Stimulated activated CD8-positive, alpha-beta memory T cell treated with anti-CD3 and anti-CD28 coated beads, Interleukin-12 subunit alpha, Interleukin-12 subunit beta, amount 100 ng/mL, for 4 hours (primary cell): ENCODE measurements around the gene LIME1.
A peak's percentile ranks its signal among the peaks of the same experiment; 100 is the strongest.

Experiments
- DNase-seq: peaks from one replicate; pipeline ENCODE4 v3.0.0-alpha.2; 2020; ENCODE audit warnings: low read depth

Gene LIME1

DNA sequence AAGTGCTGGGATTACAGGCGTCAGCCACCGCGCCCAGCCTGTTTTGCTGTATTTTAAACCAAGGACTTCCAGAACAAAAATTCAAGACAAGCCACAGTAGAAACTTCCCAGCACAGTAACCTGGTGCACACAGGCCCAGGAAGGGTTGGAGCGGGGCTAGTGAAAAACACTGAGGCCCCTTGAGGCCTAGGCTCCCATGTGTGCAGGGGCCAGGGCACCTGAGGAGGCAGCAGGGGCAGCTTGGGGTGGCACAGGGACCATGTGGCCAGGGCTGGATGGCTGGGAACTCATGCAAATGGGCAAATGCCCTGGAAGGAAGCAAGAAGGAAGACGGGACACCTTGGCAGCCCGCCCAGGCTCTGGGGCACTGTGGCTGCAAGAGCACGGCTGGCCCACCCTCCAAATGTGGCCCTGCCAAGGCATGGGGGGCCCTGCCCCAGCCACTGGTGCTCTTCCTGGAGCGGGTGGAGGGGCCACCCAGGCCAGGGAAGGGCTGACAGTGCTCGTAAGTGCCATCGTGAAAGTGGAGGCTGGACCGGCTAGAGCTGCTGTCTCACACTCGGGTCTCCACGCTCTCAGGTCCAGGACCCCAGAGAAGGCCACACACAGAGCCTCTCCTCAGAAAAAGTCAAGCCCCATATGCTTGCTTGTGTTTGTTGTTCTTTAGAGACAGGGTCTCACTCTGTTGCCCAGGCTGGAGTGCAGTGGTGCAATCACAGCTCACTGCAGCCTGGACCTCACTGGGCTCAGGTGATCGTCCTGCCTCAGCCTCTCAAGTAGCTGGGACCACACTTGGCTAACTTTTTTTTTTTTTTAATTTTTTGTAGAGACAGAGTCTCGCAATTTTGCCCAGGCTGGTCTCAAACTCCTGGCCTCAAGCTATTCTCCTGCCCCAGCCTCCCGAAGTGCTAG, 13.4 kb downstream of the LIME1 start:
- no peak for DNase-seq

DNA sequence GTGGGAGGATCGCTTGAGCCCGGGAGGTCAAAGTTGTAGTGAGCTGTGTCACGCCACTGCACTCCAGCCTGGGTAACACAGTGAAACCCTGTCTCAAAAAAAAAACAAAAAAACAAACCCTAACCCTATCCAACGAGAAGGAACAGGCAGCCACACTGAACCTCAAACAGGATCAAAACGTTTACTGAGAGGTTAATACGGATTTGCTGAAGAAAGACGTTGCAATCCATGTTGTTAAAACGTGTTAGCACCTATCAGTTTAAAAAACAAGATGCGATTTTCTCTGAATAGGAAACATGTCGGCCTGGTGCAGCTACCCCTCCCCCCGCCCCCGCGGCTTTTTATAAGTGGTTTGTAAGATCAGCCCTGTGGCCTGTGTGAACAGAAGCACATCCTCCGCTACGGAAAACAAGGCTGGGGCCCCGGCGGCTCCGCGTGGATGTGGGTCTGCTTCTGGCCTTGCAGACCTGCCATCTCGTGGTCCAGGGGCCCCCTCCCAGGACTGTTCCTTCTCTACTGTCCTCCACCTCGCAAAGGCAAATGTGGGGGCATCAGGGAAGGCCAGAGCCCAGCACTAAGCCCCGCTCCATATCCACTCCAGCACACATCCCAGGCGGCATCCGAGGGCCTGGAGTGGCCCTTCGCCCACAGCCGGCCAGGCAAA, 14.5 kb downstream of the LIME1 start:
- peak; percentile 34 for DNase-seq

DNA sequence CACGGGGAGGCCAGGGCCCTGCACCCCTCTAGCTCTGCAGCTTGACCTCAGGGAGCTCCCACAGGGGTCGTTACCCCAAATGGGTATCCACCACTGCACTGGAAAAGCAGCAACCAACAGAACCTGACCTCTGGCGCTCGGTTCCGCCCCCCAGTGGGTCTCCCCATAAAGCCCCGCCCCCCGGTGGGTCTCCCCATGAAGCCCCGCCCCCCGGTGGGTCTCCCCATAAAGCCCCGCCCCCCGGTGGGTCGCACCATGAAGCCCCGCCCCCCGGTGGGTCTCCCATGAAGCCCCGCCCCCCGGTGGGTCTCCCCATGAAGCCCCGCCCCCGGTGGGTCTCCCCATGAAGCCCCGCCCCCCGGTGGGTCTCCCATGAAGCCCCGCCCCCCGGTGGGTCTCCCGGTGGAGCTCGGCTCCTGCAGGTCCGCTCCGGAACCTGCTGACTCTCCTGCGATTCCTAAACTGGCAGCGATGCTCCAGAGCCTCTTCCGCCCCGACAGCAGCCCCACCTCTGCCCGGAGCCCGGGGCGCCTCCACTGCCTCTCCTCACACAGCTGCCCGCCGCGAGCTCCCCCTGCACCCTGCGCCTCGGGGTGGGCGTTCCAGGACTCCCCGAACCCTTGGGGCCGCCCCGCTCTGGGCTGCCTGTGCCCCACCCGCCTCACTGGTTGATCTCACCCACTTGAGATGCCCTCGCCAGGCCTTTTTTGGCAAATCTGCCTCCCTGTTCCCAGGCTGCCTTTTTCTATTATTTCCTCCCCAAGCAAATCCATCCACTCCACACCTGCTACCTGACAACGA, 15.2 kb downstream of the LIME1 start:
- no peak for DNase-seq

DNA sequence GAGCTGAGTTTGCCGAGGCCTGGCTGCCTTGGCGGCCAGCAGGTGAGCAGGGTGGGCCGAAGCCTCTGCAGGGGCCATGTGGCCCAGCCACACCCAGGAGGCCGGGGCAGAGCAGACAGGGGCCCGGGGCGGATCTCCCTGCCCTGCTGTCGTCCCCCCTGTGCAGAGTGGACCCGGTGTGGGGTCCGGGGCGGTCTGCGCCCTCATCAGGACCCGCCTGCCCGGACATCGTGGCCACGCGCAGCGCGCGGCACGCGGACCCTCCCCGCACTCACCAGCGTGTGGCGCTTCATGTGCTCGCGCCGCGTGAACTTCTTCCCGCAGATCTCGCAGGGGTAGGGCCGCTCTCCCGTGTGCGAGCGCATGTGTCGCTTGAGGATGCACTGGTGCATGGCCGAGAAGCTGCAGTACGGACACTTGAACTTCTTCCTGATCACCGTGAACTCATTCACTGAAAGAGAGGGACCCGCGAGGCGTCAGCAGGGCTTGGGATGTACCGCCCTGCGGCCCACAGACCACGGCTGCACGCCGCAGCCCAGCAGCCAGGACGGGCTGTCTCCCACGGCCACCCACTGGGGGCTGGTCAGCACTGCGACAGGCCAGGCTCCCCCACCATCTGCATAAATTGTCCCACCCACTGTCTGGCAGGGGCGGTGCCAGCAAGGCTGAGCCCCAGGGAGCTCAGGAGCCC, 16.1 kb downstream of the LIME1 start:
- DNase-seq = no peak

DNA sequence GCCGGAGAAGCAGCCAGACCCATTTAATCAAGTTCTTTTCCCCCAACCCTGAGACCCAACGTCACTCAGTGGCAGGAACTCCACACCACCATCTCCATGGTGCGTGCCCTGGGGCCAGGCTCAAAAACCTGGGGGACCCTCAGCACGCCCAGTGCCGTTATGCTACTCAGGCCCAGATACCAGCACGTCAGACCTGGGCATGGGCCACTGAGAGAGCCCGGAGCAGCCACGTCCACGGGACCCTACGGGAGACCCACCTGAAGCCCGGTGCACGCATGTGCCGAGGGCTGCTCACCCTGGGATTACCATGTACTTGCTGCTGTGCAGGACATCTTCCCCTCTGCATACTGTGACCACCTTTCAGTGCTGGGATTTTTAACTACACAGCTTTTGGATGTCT, 16.9 kb downstream of the LIME1 start:
- no peak for DNase-seq

DNA sequence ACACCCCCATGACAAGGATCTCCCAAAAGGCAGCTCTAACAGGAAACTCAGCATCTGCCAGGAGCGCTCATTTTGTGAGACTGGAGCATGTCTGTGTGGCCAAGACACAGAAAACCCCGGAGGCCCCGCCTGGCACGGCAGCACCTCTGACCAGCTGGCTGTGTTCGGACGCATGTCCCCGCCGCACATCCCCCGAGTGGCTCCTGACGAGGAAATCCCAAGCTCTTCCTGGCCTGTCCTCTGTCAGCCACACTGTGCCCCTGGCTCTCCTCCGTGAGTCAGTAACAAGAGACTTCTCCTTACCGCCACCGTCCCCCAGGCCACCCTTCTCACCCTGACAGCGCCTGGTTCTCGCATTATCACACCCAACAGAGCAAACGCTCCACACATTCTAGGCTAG, 17.5 kb downstream of the LIME1 start:
- no peak for DNase-seq

DNA sequence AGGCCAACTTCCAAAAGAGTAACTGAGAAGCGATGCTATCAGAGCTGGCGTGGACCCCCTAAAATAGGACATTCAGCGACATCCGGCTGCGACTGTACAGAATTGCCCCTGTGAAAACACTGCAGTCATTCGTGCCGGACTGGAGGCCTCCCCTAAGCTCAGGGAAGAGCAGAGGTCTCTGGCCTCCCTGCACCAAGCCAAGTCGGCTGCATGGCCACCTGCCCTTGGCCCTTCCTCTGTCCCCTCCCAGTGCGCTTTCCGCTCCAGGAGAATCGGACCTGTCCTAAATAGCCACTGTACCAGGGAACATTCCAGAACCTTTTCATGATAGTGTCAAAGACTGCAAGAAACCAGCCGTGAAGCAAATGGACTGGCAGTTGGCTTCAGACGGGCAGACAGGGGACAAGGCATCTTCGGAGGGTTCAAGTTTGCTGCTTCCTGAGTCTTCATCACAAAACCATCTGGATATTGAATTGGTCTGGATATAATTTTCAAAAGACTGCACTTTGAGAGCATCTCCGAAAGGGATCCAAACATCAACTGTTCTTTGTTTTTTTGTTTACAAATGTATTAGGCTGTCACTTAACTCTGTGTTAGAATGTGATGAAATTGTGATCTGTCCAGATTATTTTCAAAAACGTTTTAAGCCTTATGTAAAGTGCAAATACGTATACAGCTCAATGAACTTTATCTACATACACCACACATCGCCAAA, 19.6 kb downstream of the LIME1 start:
- no peak for DNase-seq

DNA sequence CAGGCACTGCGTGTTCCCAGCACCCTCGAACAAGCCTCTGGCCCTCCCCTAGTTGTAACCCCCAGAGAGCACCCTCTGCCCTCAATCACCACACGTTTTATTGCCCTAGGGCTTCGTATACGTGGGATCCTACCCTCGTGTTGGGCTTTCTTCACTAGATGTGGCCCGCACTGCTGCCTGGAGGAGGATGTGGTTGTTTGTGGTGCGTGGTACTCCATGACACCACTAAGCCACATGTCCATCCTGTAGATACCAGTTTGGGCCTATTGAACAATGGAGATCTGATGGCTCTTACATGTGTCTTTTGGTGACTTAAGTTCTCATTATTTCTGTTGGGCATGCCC, 20.2 kb downstream of the LIME1 start:
- DNase-seq = no peak

DNA sequence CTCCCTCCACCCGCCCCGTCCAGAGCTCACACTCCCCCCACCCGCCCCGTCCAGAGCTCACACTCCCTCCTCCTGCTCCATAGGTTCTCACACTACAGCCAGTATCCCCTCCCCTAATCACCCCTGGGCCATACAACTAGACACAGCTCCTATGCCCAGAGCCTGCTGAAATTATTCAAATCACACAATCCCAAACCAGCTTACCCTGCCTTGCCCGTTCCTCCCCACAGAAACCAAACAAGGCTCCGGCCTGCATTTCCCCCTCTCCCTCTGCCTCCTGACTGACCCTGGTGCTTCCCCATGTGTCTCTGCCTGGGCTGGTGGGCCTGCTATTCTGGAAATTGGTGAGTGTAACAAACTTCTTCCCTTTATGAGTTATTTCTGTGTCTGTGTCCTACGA, 21.7 kb downstream of the LIME1 start:
- DNase-seq = no peak

DNA sequence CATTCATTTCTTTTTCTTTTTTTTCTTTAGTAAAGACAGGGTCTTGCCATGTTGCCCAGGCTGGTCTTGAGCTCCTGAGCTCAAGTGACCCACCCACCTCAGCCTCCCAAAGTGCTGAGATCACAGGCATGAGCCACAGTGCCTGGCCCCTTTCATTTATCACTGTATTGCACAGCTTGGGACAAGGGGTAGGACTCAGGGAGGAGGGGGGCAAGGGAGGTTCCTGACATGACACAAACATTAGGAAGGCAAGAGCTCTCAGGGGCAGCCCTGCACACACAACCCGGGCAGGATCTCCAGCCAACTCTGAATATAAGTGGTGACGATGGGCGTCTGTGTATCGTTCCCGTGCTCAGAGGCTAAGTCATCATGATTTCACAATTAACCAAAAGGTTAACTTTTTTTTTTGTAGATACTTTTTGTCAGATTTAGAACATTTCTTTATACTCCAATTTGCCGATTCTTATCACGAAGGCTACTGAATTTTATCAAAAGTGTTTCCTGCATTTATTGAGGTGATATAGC, 23.0 kb downstream of the LIME1 start:
- no peak for DNase-seq

DNA sequence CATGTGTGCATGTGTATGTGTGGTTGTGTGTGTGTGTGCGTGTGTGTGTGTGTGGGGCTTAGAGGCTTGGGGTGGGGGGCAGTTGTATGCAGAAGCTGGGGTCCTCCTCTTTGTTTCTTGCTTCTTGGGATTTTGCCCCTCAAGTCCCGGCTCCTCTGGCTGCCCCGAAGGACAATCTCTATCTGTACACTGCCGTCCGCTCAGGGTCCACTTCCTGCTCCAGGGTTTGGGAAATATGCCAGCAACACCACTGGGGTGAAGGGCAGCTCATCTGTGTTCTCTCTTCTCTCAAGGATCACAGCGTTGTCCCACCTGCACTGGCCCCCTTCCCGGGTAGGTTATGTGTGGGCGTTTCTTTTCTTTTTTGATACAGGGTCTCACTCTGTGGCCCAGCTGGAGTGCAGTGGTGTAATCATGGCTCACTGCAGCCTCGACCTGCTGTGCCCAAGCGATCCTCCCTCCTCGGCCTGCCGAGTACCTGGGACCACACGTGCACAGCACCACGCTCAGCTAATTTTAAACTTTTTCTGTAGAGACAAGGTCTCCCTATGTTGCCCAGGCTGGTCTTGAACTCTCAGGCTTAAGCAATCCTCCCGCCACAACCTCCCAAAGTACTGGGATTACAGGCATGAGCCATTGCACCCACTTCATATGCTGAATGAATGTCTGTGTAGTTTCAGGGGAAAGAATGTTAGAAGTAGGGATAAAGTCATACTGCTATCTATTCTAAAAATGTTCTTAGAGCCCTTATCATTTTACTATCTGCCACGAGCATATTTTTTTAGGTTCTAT, 28.8 kb downstream of the LIME1 start:
- DNase-seq = no peak

DNA sequence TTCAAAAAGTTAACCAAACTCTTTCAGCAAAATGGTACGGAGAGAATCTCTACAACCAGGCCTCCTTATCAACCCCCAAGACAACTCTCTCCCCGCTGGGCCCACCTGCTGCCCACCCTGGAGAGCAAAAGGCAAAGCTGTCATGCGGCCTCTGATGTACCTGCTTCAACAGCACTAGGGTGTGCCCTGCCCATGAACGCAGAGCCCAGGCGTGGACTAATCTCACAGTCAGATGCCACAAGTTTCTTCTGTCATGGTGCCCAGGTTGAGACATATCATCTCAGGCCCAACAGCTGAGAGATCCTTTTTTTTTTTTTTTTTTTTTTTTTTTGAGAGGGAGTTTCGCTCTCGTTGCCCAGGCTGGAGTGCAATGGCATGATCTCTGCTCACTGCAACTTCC, 29.4 kb downstream of the LIME1 start:
- no peak for DNase-seq

DNA sequence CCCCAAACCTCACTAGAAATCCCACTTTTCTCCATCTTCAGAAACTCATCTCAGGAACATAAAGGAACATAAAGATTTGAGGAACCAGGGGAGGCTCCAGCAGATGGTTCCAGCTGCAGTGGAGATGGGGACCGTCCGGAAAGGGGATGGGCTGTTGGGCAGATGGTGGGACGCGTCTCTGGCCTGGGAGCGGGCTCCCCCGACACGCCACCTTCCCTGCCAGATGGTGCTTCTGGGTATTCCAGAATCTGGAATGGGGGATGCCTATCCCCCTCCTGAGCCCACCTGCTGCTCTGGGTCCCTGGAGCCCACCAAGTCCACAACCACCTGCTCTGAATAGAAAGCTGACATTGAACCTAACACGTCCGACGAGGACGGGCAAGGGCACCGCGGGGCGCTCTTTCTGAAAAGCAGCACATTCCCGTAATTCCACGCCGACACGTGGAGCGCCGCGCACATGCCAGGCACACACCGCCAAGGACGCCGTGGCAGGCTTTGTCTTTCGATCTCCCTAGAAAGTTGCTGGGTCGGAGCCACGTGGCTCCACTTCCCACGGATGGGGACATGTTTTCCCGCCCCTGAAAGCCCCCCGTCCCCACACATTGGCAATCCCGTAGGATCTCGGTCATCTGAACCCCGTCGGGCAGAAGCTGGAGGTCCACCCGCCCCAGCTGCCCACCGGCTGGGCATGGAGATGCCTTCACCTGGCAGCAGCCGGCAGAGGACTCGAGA, 30.4 kb downstream of the LIME1 start:
- DNase-seq = no peak

DNA sequence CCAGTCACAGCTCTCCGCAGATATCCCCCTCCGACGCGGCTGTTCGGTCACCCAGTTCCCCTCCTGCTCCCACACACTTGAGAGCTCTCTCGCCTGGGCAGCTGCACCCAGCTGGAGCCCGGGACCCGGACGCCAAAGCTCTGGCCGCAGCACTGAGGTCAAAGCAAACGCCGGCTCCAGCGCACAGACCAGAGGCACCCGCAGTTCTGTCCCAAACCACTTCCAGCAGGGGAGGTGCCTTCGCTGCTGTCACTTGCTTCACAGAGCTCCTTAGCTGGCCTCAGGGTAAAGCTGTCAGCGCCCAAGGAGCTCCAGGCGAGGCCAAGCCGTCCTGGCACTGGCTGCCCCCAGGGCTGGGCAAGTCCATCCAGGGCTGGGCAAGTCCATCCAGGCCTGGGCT, 31.0 kb downstream of the LIME1 start:
- no peak for DNase-seq

DNA sequence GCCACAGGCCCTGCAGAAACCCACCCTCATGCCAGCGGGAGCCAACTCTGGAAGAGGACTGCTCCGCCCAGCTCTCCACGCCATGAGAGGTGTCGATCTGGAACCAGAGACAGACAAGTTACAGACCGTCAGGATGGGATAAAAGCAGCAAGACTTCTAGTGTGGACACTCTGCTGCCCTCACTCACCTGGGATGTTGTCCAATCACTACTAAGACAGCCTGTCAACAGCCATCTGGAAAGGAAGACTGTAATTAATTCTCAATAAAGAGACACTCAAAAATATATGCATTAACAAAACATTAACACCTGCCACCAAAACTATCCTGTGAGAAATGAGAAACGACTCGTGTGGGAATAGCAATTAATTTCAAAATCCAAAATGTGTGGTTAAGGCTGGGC, 31.4 kb downstream of the LIME1 start:
- DNase-seq = no peak

DNA sequence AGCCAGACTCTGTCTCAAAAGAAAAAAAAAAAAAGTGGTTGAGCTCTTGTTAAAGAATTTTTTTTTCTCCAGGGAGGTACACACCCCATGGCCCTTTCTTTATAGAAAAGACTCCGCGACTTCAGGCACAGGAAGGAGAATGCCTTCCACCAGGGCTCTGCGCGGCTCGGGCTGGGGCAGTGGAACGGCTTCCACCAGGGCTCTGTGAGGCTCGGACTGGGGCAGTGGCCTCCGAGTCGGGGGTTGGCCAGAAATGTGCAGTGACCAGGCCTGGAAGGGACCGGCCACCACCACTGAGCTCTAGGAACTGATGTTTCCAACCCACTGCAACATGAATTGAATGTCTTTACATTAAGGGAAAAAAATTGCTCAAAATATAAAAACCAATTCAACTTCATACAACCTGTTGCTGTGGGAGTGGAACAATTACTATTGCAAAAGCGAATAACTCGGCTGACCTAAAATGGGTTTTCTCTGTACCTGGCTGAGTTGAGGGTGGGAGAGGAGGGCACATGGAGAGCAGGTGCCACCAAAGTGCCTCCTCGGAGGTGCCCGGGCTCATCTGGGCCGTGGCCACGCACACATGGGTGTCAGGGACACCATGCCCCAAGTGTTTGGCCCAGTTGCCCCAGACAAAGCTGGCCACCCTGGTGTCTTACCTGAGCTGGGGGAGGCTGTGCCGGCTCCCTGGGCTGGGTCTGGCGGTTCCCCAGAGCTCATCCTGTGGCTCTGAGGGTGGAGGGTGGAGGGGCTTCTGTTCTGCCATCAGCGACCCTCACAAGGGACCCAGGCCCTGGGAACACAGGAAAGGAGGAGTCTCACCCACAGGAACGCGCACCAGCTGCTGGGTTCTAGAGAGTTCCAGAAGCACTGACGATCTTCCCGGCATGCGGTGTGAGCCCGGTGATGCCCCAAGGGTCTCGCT, 32.4 kb downstream of the LIME1 start:
- no peak for DNase-seq

DNA sequence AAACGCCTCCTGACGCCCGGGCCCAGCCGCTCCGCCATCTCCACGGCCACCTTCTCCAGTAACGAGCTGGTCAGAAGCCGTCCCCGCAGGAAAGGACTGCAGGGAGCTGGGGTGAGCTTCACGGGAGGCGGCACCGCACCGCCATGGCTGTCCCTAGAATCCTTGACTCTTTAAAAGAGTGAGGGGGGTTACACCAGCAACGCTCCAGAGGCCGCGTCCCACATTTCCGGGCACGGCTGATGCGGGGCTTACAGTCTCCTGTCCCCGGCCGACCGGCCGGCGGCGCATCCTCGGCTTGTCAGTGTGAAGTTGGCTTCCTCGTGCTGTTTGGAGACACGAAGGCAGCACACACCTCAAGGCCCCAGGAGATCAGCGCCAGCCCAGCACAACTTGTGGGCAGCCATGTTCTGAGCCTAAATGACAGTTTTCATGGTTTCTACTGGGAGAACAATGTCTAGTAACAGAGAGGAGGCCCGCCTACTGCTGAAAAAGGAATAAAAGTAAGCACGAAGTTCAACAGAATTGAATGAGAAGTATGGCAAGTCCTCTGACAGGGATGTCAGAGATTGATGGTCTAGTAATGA, 33.5 kb downstream of the LIME1 start:
- no peak for DNase-seq

DNA sequence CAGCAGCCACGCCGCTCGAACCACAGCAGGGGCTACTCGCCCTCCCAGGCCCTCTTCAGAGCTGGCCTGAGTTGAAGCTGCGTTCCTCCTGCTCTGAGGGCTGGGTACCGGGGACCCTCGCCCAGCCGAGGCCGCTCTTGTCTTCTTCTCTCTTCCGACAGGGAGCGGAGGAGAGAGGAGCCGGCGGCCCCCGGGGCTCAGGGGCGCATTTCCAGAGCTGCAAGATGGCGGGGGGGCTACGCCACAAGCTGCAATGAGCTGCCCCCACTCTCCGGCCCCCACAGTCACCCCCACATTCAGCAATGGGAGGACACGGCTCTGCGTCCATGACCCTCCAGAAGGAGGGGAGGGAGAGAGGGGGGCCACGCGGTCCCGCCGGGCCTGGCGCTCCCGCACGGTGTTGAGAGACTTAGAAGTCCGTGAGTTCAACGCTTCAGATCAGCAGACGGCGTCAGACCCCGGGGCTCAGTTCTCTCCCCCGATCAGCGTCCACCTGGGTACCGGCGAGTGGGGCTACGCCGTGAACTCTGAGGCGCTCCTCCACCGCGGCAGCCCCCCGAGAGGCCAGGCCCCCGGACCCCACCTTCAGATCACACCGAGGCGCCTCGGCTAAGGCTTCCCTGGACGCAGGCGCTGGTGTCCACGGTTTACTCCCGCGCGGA, 34.7 kb downstream of the LIME1 start:
- no peak for DNase-seq
